GM12891 (cell line): ENCODE data around the gene TLCD3A.

Experiments
- POLR2A ChIP-seq: IDR thresholded peaks from 2 replicates; pipeline ENCODE4 v1.6.1; 2011; ENCODE audit warnings: low read depth, low read length, control low read depth
- POLR2AphosphoS5 ChIP-seq: IDR thresholded peaks from 2 replicates; pipeline ENCODE4 v1.6.1; 2011; ENCODE audit warnings: low read depth, low read length, control low read depth
- TAF1 ChIP-seq: IDR thresholded peaks from 2 replicates; pipeline ENCODE4 v1.6.1; 2011; ENCODE audit warnings: low read depth, low read length, control low read depth

GRCh38 chr17:773016-773415 is 40.6 kb downstream of the TLCD3A start:
- no peak for TF ChIP-seq POLR2A
- TF ChIP-seq POLR2AphosphoS5: no peak
- TF ChIP-seq TAF1: no peak
